NCI-H774 (cell line): ENCODE data around the gene RIPOR2.
A peak's percentile ranks its signal among the peaks of the same experiment; 100 is the strongest.
"Not testable (repeated sequence)": the region's sequence is repeated elsewhere in the genome, so short reads cannot be mapped to it uniquely, and the experiment has no call there.

ENCODE experiments used
- DNase-seq: peaks from one replicate; lab custom pipeline; 2025; lab: John Stamatoyannopoulos, UW

The RIPOR2 gene

GRCh38 chr6:24802271-24803059, 133.3 kb downstream of the RIPOR2 start:
- DNase-seq = no peak

- no peak for DNase-seq
Observed at GRCh38 chr6:24799541-24799915, 136.2 kb downstream of the RIPOR2 start.

DNA sequence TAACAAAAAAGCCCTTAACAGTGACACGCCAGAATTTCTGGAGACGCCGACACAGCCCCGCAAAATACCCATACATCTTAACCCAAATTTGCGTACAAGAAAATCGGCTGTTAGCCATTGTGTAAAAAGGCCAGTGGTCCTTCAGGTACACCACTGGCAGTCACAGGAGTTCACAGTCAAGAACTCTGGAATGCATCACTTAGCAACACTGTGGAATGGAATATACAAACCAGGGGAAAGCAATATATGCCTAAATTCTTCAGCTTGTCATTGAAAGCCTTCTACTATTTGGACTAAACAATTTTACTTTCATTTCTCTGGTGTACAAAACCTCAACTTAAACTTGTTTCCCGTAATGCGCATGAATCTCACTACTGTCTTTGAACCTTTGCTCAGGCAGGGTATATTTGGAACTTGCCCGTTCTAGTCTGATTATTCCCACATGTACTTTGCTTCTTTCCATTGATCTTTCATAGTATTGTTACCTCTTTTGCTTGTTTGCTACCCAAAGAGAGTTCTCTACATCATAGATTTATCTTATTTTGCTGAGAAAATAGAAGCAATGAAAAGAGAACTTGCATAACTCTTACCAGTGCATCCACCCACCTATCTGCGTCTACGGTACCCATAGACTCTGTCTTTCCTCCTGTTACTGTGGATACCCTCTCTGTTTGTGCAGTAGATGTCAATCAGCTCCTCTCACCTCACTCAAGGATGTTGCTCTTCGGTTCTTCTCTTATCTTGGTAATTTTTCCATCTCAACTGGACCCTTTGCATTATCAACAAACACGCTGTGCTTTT, 136.8 kb downstream of the RIPOR2 start, which contains the start of gene ARMH2:
Gene ARMH2 (minus strand): TSS at position 178 of the 801 bp plus-strand sequence. CDS start 60 bp downstream, at position 118.
- DNase-seq = no peak

- DNase-seq = no peak
Observed at GRCh38 chr6:24797596-24798216, 138.1 kb downstream of the RIPOR2 start.

GRCh38 chr6:24796616-24797290, 139.0 kb downstream of the RIPOR2 start:
- no peak for DNase-seq

DNA sequence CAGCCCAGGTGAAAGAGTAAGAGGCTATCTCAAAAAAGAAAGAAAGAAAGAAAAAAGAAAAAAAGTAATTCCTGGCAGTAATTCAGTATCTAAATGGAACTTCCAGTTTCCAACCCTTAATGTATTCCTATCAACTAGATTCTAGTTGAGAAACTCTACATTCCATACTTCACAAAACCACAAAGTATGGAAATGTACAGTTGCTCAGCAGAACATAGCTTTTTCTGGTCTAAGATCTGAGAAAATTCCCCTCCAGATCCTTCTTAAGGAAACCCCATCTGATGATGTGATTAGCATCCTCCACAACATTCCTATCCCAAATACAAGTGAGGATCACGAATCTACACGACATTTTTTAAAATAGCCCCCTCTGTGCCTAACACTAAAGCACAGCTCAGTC, 140.7 kb downstream of the RIPOR2 start:
- no peak for DNase-seq

DNA sequence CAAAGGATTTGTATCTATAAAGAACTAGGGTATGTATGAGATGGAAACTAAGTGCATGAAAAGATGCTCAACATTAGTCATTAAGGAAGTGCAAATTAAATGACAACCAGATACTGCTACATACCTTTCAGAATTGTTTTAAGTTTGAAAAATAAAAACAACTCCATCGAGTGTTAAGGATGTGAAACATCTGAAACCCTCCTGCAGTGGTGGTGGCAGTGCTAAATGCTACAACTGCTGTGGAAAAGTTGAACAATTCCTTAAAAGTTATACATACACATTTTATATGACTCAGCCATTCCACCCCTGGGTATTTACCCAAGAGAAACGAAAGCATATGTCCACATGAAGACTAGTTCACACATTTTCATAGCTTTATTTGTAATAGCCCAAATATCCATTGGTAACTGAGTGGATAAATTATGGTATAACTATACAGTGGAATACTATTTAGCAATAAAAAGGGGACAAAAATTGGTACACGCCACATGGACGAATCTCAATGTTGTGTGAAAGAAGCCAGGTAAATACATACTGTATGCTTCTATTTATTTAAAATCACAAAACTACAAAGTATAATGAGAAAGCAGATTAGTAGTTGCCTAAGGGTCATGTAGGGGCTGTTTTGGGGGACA, 147.6 kb downstream of the RIPOR2 start:
- DNase-seq = no peak

DNA sequence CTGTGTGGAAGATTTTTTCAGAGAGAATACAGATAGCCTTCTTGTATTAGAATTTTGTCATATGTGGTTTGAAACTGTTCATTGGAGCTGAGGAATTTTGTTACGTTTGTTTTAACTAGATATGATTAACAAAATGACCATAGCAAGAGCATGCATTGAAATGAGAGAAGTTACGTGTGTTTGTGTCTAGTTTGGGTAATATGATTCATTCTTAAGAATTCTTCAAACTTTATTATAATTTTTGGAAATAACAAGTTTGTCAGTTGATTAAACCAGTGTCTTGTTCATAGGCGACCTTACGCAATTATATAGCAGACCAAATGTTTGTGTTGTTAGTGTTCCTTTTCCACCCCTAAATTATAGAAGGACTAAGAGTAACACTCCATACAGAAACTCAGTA, 155.6 kb downstream of the RIPOR2 start:
- DNase-seq = no peak

GRCh38 chr6:24779416-24780016, 156.2 kb downstream of the RIPOR2 start:
- DNase-seq = no peak

DNA sequence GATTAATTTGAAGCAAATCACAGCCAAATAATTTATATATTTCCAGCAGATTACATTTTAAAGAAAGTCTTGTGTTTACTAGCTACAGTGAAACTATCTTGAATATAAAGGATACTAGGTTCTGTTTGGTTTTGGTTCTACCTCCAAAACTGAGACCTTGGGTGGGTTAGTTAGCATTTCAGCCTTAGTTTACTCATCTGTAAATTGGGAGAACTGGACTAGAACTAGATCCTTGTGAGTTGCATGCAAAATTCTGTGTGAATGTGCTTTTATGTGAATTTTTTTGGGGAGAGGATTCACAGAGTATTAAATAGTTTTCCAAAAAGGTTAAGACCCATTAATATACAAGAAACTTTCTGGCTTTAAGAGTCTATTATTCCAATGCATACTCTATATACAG, 156.9 kb downstream of the RIPOR2 start:
- DNase-seq = no peak

DNA sequence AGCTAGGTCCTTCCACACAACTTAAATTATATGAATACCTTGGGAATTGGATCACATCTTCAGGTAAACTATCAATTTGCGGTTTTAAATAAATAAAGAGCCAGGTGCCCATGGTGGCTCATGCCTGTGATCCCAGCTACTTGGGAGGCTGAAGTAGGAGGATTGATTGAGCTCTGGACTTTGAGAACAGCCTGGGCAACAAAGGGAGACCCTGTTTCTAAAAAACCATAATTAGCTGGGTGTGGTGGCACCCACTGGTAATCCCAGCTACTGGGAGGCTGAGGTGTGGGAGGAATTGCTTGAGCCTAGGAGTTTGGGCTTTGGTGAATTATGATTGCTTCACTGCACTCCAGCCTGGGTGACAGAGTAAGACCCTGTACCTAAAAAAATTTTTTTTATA, 157.6 kb downstream of the RIPOR2 start:
- DNase-seq = no peak

- DNase-seq = no peak
Observed at GRCh38 chr6:24777227-24777626, 158.5 kb downstream of the RIPOR2 start.

- no peak for DNase-seq
Observed at GRCh38 chr6:24775520-24776058, 160.2 kb downstream of the RIPOR2 start.

DNA sequence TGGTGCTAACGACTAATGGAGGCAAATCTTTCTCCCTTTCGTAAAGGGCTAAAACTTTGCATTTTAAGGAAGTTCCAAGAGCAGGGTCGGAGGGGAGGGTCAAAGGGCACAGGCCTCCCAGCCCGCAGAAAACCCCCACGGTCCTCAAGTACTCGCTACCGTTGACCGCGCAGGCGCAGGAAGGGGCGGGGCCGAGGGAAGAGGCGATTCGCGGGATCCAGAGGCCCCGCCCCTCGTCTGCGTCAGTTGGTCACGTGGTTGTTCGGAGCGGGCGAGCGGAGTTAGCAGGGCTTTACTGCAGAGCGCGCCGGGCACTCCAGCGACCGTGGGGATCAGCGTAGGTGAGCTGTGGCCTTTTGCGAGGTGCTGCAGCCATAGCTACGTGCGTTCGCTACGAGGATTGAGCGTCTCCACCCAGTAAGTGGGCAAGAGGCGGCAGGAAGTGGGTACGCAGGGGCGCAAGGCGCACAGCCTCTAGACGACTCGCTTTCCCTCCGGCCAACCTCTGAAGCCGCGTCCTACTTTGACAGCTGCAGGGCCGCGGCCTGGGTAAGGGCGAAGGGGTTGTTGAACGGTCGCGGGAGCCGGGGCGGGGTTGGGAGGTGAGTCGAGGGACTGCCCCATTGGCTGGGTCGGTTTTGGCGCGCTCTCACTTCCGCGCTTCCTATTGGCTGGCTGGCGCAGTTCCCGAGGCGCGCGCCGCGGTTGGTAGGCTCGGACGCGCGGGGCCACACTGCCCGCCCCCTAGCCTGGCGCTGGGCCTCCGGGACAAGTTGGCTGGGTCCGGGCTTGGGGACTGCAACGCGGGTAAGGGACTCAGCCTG, 160.9 kb downstream of the RIPOR2 start, which contains the start of gene GMNN:
Gene GMNN (plus strand): TSS at position 242 of the 824 bp plus-strand sequence. CDS start 2,310 bp downstream, outside the sequence.
- peak; percentile 94 for DNase-seq

DNA sequence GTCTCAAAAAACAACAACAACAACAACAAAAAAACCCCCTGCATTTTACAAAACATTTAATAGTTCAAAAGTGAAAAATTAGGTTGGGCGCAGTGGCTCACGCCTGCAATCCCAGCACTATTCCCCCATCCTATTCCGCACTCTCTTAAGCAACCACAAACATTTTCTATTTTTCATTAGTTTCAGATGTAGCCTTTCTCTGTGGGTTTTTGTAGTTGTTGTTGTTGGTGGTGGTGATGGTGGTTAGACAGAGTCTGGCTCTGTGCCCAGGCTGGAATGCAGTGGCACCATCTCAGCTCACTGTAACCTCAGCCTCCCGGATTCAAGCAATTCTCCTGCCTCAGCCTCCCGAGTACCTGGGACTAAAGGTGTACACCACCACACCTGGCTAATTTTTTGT, 167.4 kb downstream of the RIPOR2 start:
- no peak for DNase-seq

GRCh38 chr6:24766680-24767462, 168.9 kb downstream of the RIPOR2 start:
- DNase-seq = peak; percentile 9

GRCh38 chr6:24765968-24766367, 169.8 kb downstream of the RIPOR2 start:
- not testable (repeated sequence) for DNase-seq

DNA sequence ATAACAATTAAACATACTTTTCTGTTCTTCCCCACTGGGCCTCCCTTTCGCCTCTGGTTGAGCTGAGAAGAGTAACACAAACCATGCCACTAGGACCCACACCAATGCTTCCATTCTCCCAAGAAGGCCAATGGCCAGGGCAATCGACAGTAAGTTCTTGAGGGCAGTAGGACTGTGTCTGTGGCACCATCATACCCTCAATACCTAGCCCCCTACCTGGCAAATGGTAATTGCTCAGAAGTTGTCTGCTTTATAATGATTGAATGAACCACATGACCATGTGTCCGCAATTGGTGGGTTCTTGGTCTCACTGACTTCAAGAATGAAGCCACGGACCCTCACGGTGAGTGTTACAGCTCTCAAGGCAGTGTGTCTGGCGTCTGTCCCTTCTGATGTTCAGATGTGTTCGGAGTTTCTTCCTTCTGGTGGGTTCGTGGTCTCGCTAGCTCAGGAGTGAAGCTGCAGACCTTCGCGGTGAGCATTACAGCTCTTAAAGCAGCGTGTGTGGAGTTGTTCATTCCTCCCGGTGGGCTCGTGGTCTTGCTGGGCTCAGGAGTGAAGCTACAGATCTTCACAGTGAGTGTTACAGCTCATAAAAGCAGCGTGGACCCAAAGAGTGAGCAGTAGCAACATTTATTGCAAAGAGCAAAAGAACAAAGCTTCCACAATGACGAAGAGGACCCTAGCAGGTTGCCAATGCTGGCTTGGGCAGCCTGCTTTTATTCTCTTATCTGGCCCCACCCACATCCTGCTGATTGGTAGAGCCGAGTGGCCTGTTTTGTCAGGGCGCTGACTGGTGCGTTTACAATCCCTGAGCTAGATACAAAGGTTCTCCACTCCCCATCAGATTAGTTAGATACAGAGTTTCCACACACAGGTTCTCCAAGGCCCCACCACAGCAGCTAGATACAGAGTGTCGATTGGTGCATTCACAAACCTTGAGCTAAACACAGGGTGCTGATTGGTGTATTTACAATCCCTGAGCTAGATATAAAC, 170.6 kb downstream of the RIPOR2 start:
- not testable (repeated sequence) for DNase-seq
